HepG2 (cell line): ENCODE measurements around the gene RLF. TPM values are rescaled to one million over a fixed set of nuclear protein-coding genes. Genes with fewer than 3 reads are reported as not detected.

ENCODE experiments used
- ARNTL ChIP-seq: sonication (generic); formaldehyde crosslinking; IDR thresholded peaks from 2 replicates; pipeline ENCODE4 v1.4.0; 2020; ENCODE audit warnings: mild to moderate bottlenecking, missing genetic modification reagents
- FOXK2 ChIP-seq: fragments of 450-650 bp; IDR thresholded peaks from 2 replicates; pipeline ENCODE4 v1.6.1; 2016
- KDM6A ChIP-seq: IDR thresholded peaks from 2 replicates; pipeline ENCODE4 v1.6.1; 2016; ENCODE audit warnings: low read depth
- MAF1 ChIP-seq: sonication (generic); formaldehyde crosslinking; IDR thresholded peaks from 2 replicates; pipeline ENCODE4 v1.5.0; 2020; ENCODE audit warnings: missing genetic modification reagents, borderline replicate concordance
- RAD51 ChIP-seq: fragments of 450-650 bp; IDR thresholded peaks from 2 replicates; pipeline ENCODE4 v1.6.1; 2016; ENCODE audit warnings: borderline replicate concordance
- ZNF121 ChIP-seq: sonication (generic); formaldehyde crosslinking; IDR thresholded peaks from 2 replicates; pipeline ENCODE4 v1.5.0; 2020; ENCODE audit warnings: mild to moderate bottlenecking, missing genetic modification reagents
- ZNF138 ChIP-seq: sonication (generic); formaldehyde crosslinking; IDR thresholded peaks from 2 replicates; pipeline ENCODE4 v1.5.0; 2020; ENCODE audit warnings: mild to moderate bottlenecking, low read depth, missing genetic modification reagents
- ZNF205 ChIP-seq: IDR thresholded peaks from 2 replicates; pipeline ENCODE4 v1.6.1; 2018; ENCODE audit warnings: missing biosample characterization, missing genetic modification reagents
- ZNF354B ChIP-seq: sonication (generic); formaldehyde crosslinking; IDR thresholded peaks from 2 replicates; pipeline ENCODE4 v1.8.0; 2022; ENCODE audit warnings: mild to moderate bottlenecking, missing genetic modification reagents
- ZNF644 ChIP-seq: IDR thresholded peaks from 2 replicates; pipeline ENCODE4 v1.6.1; 2016; ENCODE audit warnings: low read depth
- ZNF709 ChIP-seq: sonication (generic); formaldehyde crosslinking; IDR thresholded peaks from 2 replicates; pipeline ENCODE4 v1.5.0; 2020; ENCODE audit warnings: mild to moderate bottlenecking, missing genetic modification reagents
- ZNF883 ChIP-seq: sonication (generic); formaldehyde crosslinking; IDR thresholded peaks from 2 replicates; pipeline ENCODE4 v1.5.1; 2020; ENCODE audit warnings: mild to moderate bottlenecking, missing genetic modification reagents; ENCODE audit errors: not compliant biosample characterization
- polyA plus RNA-seq, 8 experiments: library from polyadenylated mRNA; depleted of rRNA in 3 of 8; stranded (reverse) in 7 of 8; unstranded in 1 of 8; fragments of >200 nt; fragmentation: Illumina TruSeq in 4 of 8; extraction: Trizol in 4 of 8; gene quantifications; 2 replicates each; pipeline versions ENCODE4 v1.2.1 to v1.2.3, GENCODE V29; 2011 to 2016; ENCODE audit warnings: low read depth in 4 of 8, missing spikeins in 1 of 8, mixed read lengths in 1 of 8; ENCODE audit not compliant: insufficient read depth in 1 of 8
- total RNA-seq, 5 experiments: library from RNA; depleted of rRNA; stranded (reverse); fragments of >200 nt; fragmentation: Illumina TruSeq; extraction: Trizol; gene quantifications; 2 replicates each; pipeline ENCODE4 v1.2.3, GENCODE V29; 2016; ENCODE audit warnings: low read depth in 1 of 5
- TF ChIP-seq, protein P1 (sequence below): IDR thresholded peaks from 2 replicates; pipeline ENCODE4 v1.6.1; 2012; ENCODE audit warnings: low read length, improper control_type of control experiment

Gene RLF
- total and polyA plus RNA-seq, 2 of the 13 experiments (the other 11 are each of a cell fraction or from before 2014, with no cell fraction given), result 9.0 to 15.7 TPM

- TF ChIP-seq, protein P1, sequence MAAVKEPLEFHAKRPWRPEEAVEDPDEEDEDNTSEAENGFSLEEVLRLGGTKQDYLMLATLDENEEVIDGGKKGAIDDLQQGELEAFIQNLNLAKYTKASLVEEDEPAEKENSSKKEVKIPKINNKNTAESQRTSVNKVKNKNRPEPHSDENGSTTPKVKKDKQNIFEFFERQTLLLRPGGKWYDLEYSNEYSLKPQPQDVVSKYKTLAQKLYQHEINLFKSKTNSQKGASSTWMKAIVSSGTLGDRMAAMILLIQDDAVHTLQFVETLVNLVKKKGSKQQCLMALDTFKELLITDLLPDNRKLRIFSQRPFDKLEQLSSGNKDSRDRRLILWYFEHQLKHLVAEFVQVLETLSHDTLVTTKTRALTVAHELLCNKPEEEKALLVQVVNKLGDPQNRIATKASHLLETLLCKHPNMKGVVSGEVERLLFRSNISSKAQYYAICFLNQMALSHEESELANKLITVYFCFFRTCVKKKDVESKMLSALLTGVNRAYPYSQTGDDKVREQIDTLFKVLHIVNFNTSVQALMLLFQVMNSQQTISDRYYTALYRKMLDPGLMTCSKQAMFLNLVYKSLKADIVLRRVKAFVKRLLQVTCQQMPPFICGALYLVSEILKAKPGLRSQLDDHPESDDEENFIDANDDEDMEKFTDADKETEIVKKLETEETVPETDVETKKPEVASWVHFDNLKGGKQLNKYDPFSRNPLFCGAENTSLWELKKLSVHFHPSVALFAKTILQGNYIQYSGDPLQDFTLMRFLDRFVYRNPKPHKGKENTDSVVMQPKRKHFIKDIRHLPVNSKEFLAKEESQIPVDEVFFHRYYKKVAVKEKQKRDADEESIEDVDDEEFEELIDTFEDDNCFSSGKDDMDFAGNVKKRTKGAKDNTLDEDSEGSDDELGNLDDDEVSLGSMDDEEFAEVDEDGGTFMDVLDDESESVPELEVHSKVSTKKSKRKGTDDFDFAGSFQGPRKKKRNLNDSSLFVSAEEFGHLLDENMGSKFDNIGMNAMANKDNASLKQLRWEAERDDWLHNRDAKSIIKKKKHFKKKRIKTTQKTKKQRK, result no peak
- TF ChIP-seq ZNF121 (no peak), MAF1 (no peak), ZNF205 (peak; percentile 94), ARNTL (CRISPR knock-in tag) (peak; percentile 31; the same call in 1 of the 2 replicates), ZNF709 (CRISPR knock-in tag) (no peak; the same call in 1 of the 2 replicates), ZNF883 (CRISPR knock-in tag) (peak; percentile 75), RAD51 (no peak), ZNF138 (CRISPR knock-in tag) (peak; percentile 79; the same call in 1 of the 2 replicates), KDM6A (CRISPR knock-in tag) (peak; percentile 10; the same call in 1 of the 2 replicates), ZNF644 (CRISPR knock-in tag) (no peak), FOXK2 (peak; percentile 42; the same call in 1 of the 2 replicates), ZNF354B (no peak)
Measured at GRCh38 chr1:40257688-40258444, 96.7 kb downstream of the RLF start, which contains the start of gene ZMPSTE24 (continued).
